IMR-90 (cell line): ENCODE measurements around the gene F2RL1. TPM values are rescaled to one million over a fixed set of nuclear protein-coding genes. Genes with fewer than 3 reads are reported as not detected.

Experiments
- ATAC-seq: fragments of 200-7000 bp; cut with Tn5 transposase; 2 replicates; pipeline ENCODE4 v1.9.1; 2020; ENCODE audit warnings: low read depth, mild to moderate bottlenecking, moderate library complexity
- BruUV-seq: library from RNA; stranded (reverse); fragments of 400-500 nt; replicated peaks from 2 replicates; lab custom pipeline; 2021; lab: Mats Ljungman, UMichigan
- CTCF ChIA-PET: fragments of 300-600 bp; formaldehyde crosslinking; extraction: SDS; loops from one replicate; lab custom pipeline; 2021; ENCODE audit warnings: antibody characterized with exemption; lab: Yijun Ruan, JAX
- POLR2A ChIA-PET: fragments of 300-600 bp; sonication (Branson Sonifier 250); formaldehyde crosslinking; loops from one replicate; lab custom pipeline; 2022; ENCODE audit warnings: antibody characterized with exemption; ENCODE audit not compliant: unreplicated experiment; lab: Charles Lee
- DNase-seq: peaks from one replicate; pipeline ENCODE4 v3.0.0; 2013
- H2AFZ ChIP-seq: replicated peaks from 2 replicates; pipeline ENCODE3; 2013; ENCODE audit warnings: low read length, mild to moderate bottlenecking; ENCODE audit not compliant: poor library complexity
- H2AK5ac ChIP-seq: 2 replicates; pipeline ENCODE4 v1.6.1; 2013; ENCODE audit warnings: low read depth, low read length, inconsistent platforms
- H2AK9ac ChIP-seq: replicated peaks from 2 replicates; pipeline ENCODE3; 2013; ENCODE audit warnings: mild to moderate bottlenecking, low read depth, low read length, moderate library complexity; ENCODE audit not compliant: poor library complexity
- H2BK120ac ChIP-seq: 2 replicates; pipeline ENCODE4 v1.6.1; 2013; ENCODE audit warnings: low read depth, low read length, inconsistent platforms
- H2BK15ac ChIP-seq: 3 replicates; pipeline ENCODE4 v1.6.1; 2013; ENCODE audit warnings: low read depth, low read length, inconsistent platforms
- H2BK20ac ChIP-seq: 2 replicates; pipeline ENCODE4 v1.6.1; 2013; ENCODE audit warnings: low read depth, mild to moderate bottlenecking, inconsistent platforms, low read length, moderate library complexity
- H2BK5ac ChIP-seq: 2 replicates; pipeline ENCODE4 v1.6.1; 2013; ENCODE audit warnings: mild to moderate bottlenecking, low read depth, low read length, inconsistent platforms; ENCODE audit not compliant: poor library complexity, severe bottlenecking
- H3K14ac ChIP-seq: replicated peaks from 2 replicates; pipeline ENCODE4 v1.6.1; 2013; ENCODE audit warnings: low read depth, low read length, inconsistent platforms
- H3K18ac ChIP-seq: 2 replicates; pipeline ENCODE4 v1.6.1; 2013; ENCODE audit warnings: low read depth, low read length, control low read depth
- H3K23ac ChIP-seq: 2 replicates; pipeline ENCODE4 v1.6.1; 2013; ENCODE audit warnings: low read depth, low read length, inconsistent platforms
- H3K27ac ChIP-seq: 2 replicates; pipeline ENCODE4 v1.5.1; 2013; ENCODE audit warnings: mild to moderate bottlenecking, control low read depth, low read length; ENCODE audit not compliant: insufficient read depth
- H3K27me3 ChIP-seq: 2 replicates; pipeline ENCODE4 v1.6.1; 2013; ENCODE audit warnings: low read length; ENCODE audit not compliant: control insufficient read depth, insufficient read depth
- H3K36me3 ChIP-seq: 2 replicates; pipeline ENCODE4 v1.6.1; 2013; ENCODE audit warnings: low read length, mixed read lengths; ENCODE audit not compliant: control insufficient read depth, insufficient read depth
- H3K4ac ChIP-seq: 2 replicates; pipeline ENCODE4 v1.6.1; 2013; ENCODE audit warnings: low read depth, low read length, inconsistent platforms
- H3K4me1 ChIP-seq: 2 replicates; pipeline ENCODE4 v1.6.1; 2013; ENCODE audit warnings: low read length, mixed read lengths; ENCODE audit not compliant: control insufficient read depth, insufficient read depth
- H3K4me2 ChIP-seq: 2 replicates; pipeline ENCODE4 v1.6.1; 2013; ENCODE audit warnings: low read depth, mild to moderate bottlenecking, control low read depth, low read length, moderate library complexity
- H3K4me3 ChIP-seq: 2 replicates; pipeline ENCODE4 v1.5.1; 2013; ENCODE audit warnings: low read depth, mild to moderate bottlenecking, control low read depth, low read length, moderate library complexity; ENCODE audit not compliant: insufficient read depth
- H3K56ac ChIP-seq: 2 replicates; pipeline ENCODE4 v1.6.1; 2013; ENCODE audit warnings: low read length, inconsistent platforms; ENCODE audit not compliant: insufficient read depth; ENCODE audit errors: extremely low read depth
- H3K79me1 ChIP-seq, 2 experiments: 2 replicates each; pipeline ENCODE4 v1.6.1; 2013; ENCODE audit warnings: low read length in 2 of 2, inconsistent platforms in 1 of 2, low read depth in 1 of 2
- H3K9ac ChIP-seq: 2 replicates; pipeline ENCODE4 v1.6.1; 2013; ENCODE audit warnings: low read depth, low read length, control low read depth
- H3K9me1 ChIP-seq: 2 replicates; pipeline ENCODE4 v1.6.1; 2013; ENCODE audit warnings: low read length, inconsistent platforms; ENCODE audit not compliant: insufficient read depth
- H3K9me3 ChIP-seq: 2 replicates; pipeline ENCODE4 v1.6.1; 2013; ENCODE audit warnings: low read length; ENCODE audit not compliant: control insufficient read depth, insufficient read depth
- H4K20me1 ChIP-seq: 2 replicates; pipeline ENCODE4 v1.6.1; 2013; ENCODE audit warnings: low read length, inconsistent platforms; ENCODE audit not compliant: insufficient read depth
- H4K5ac ChIP-seq: 2 replicates; pipeline ENCODE4 v1.6.1; 2013; ENCODE audit warnings: mild to moderate bottlenecking, low read depth, low read length, control low read depth
- H4K8ac ChIP-seq, 2 experiments: 2 replicates each; pipeline ENCODE4 v1.6.1; 2013; ENCODE audit warnings: low read depth in 2 of 2, low read length in 2 of 2, control low read depth in 1 of 2, inconsistent platforms in 1 of 2
- H4K91ac ChIP-seq: 2 replicates; pipeline ENCODE4 v1.6.1; 2013; ENCODE audit warnings: low read depth, low read length, inconsistent platforms; ENCODE audit not compliant: insufficient read depth
- BHLHE40 ChIP-seq: fragments of 150-350 bp; IDR thresholded peaks from 2 replicates; pipeline ENCODE4 v1.6.1; 2016; ENCODE audit warnings: mild to moderate bottlenecking, low read depth, low read length
- CEBPB ChIP-seq: IDR thresholded peaks from 2 replicates; pipeline ENCODE4 v1.6.1; 2012; ENCODE audit warnings: low read depth, low read length, improper control_type of control experiment
- CHD1 ChIP-seq: IDR thresholded peaks from 2 replicates; pipeline ENCODE4 v1.6.1; 2012; ENCODE audit warnings: low read depth, low read length, improper control_type of control experiment
- ELK1 ChIP-seq: fragments of 150-350 bp; IDR thresholded peaks from 2 replicates; pipeline ENCODE4 v1.6.1; 2016; ENCODE audit warnings: low read depth, mild to moderate bottlenecking, low read length, moderate library complexity, borderline replicate concordance
- FOS ChIP-seq: fragments of 150-350 bp; IDR thresholded peaks from 2 replicates; pipeline ENCODE4 v1.6.1; 2016; ENCODE audit warnings: low read depth, low read length
- MAFK ChIP-seq: IDR thresholded peaks from 2 replicates; pipeline ENCODE4 v1.6.1; 2012; ENCODE audit warnings: low read depth, low read length, improper control_type of control experiment
- MAZ ChIP-seq: IDR thresholded peaks from 2 replicates; pipeline ENCODE4 v1.6.1; 2012; ENCODE audit warnings: low read depth, mild to moderate bottlenecking, low read length, improper control_type of control experiment, moderate library complexity, borderline replicate concordance
- MXI1 ChIP-seq: IDR thresholded peaks from 2 replicates; pipeline ENCODE4 v1.6.1; 2012; ENCODE audit warnings: low read depth, mild to moderate bottlenecking, low read length, moderate library complexity, borderline replicate concordance
- NFE2L2 ChIP-seq: fragments of 150-350 bp; IDR thresholded peaks from 2 replicates; pipeline ENCODE4 v1.6.1; 2016; ENCODE audit warnings: low read depth, mild to moderate bottlenecking, low read length
- POLR2A ChIP-seq: IDR thresholded peaks from 2 replicates; pipeline ENCODE4 v1.6.1; 2012; ENCODE audit warnings: mild to moderate bottlenecking, low read depth, low read length
- RAD21 ChIP-seq: IDR thresholded peaks from 2 replicates; pipeline ENCODE4 v1.6.1; 2012; ENCODE audit warnings: low read length, improper control_type of control experiment
- RCOR1 ChIP-seq: IDR thresholded peaks from 2 replicates; pipeline ENCODE4 v1.6.1; 2012; ENCODE audit warnings: mild to moderate bottlenecking, low read length, improper control_type of control experiment; ENCODE audit not compliant: insufficient replicate concordance
- RFX5 ChIP-seq: IDR thresholded peaks from 2 replicates; pipeline ENCODE4 v1.8.0; 2012; ENCODE audit warnings: low read depth, mild to moderate bottlenecking, low read length, moderate library complexity
- SMC3 ChIP-seq: fragments of 150-350 bp; IDR thresholded peaks from 2 replicates; pipeline ENCODE4 v1.6.1; 2016; ENCODE audit warnings: low read depth, mild to moderate bottlenecking, antibody characterized with exemption, low read length, moderate library complexity
- WGBS, 2 experiments: methylation state at CpG; one replicate each; pipeline versions ENCODE4 v1.1.5 to v1.1.7; 2013; ENCODE audit warnings: missing lambda C conversion rate in 2 of 2; ENCODE audit not compliant: insufficient read length in 1 of 2; ENCODE audit errors: extremely low coverage in 2 of 2; 5-methylcytosine and 5-hydroxymethylcytosine counted together
- dilution Hi-C: fragments of 300-500 bp; cut with HindIII; formaldehyde crosslinking; loops from one replicate; pipeline ENCODE4 v1.14.3; 2018; ENCODE audit warnings: low sequenced_read_pairs; ENCODE audit not compliant: unreplicated experiment
- in situ Hi-C: fragments of 300-500 bp; cut with MboI; formaldehyde crosslinking; loops from 3 replicates; pipeline ENCODE4 v1.14.3; 2019; ENCODE audit warnings: low sequenced_read_pairs, inconsistent platforms, mixed read lengths
- intact Hi-C: fragments of 100-400 bp; cut with micrococcal nuclease; formaldehyde crosslinking; loops from 2 replicates; pipeline ENCODE4 v1.10.0; 2022
- polyA plus RNA-seq, 3 experiments: library from polyadenylated mRNA; depleted of rRNA; stranded (reverse); fragments of >200 nt; gene quantifications; 2 replicates each; pipeline ENCODE4 v1.2.3, GENCODE V29; 2012; ENCODE audit warnings: low replicate concordance in 1 of 3
- total RNA-seq: library from RNA; depleted of rRNA; stranded (reverse); fragments of >200 nt; gene quantifications from 2 replicates; pipeline ENCODE4 v1.2.3, GENCODE V29; 2012
- TF ChIP-seq, protein P1 (sequence below): conservative IDR thresholded peaks from 2 replicates; pipeline ENCODE4 v1.5.1; 2012; ENCODE audit warnings: mild to moderate bottlenecking, low read depth, low read length, improper control_type of control experiment

Gene F2RL1
- total and polyA plus RNA-seq, 2 of the 4 experiments (the other 2 are of a cell fraction): 5.6 to 12.4 TPM

- H3K56ac ChIP-seq: peak overlapping the region; percentile 16; the same call in 1 of the 2 replicates
- no peak overlapping the region; the same call in 1 of the 2 replicates for H4K5ac ChIP-seq
- H3K4me1 ChIP-seq: peaks cover 17% of the 10 kb centered on the region
- intact Hi-C loops (loop anchor here (1.0 kb wide), 1 partner anchor 12 kb away; no protein-coding TSS in a partner anchor), in situ Hi-C loops (no loop called here), dilution Hi-C loops (no loop called here)
- H2AK9ac ChIP-seq: no peak overlapping the region
- peak; percentile 84 for ATAC-seq
- BruUV-seq: no TSS peak
- peak overlapping the region; percentile 65 for H2BK5ac ChIP-seq
- H3K14ac ChIP-seq: no peak overlapping the region
- peak overlapping the region; percentile 62 for H2BK120ac ChIP-seq
- H3K27ac ChIP-seq: peak overlapping the region; percentile 83
- peak overlapping the region; percentile 47 for H3K4me2 ChIP-seq
- H3K9me3 ChIP-seq: no peaks in the 10 kb centered on the region
- peak overlapping the region; percentile 26; the same call in 1 of the 2 replicates for H4K91ac ChIP-seq
- no peaks in the 10 kb centered on the region for H3K79me1 ChIP-seq
- no peak overlapping the region for H3K4me3 ChIP-seq
- H2AFZ ChIP-seq: no peak overlapping the region
- H3K23ac ChIP-seq: no peak overlapping the region
- peaks cover 4% of the 10 kb centered on the region; the same call in 1 of the 2 replicates for H3K9me1 ChIP-seq
- peak overlapping the region; percentile 1 to 41; a peak in 2 of 4 replicates for H4K8ac ChIP-seq
- no peaks in the 10 kb centered on the region for H3K36me3 ChIP-seq
- peak; percentile 100 for DNase-seq
- CTCF ChIA-PET: interaction anchor here (0.6 to 2.0 kb wide), 5 partner anchors 11 to 204 kb away, joined by 3 to 5 read pairs (median 4); no protein-coding TSS in a partner anchor
- peaks cover 3% of the 10 kb centered on the region; the same call in 1 of the 2 replicates for H4K20me1 ChIP-seq
- 0 out of 2 replicates have a peak overlapping the region, but pooled peaks have one; percentile 8 for H3K9ac ChIP-seq
- no CpG with 5 or more reads among the region's 7 CpGs for WGBS, 2 experiments
- no peaks in the 10 kb centered on the region for H3K27me3 ChIP-seq
- H2AK5ac ChIP-seq: no peak overlapping the region; the same call in 1 of the 2 replicates
- H3K4ac ChIP-seq: peak overlapping the region; percentile 56; the same call in 1 of the 2 replicates
- peak overlapping the region; percentile 63; the same call in 1 of the 2 replicates for H2BK20ac ChIP-seq
- peak overlapping the region; percentile 90 for H3K18ac ChIP-seq
- POLR2A ChIA-PET: no interaction called here
- 0 out of 3 replicates have a peak overlapping the region, but pooled peaks have one; percentile 29 for H2BK15ac ChIP-seq
- TF ChIP-seq, protein P1, sequence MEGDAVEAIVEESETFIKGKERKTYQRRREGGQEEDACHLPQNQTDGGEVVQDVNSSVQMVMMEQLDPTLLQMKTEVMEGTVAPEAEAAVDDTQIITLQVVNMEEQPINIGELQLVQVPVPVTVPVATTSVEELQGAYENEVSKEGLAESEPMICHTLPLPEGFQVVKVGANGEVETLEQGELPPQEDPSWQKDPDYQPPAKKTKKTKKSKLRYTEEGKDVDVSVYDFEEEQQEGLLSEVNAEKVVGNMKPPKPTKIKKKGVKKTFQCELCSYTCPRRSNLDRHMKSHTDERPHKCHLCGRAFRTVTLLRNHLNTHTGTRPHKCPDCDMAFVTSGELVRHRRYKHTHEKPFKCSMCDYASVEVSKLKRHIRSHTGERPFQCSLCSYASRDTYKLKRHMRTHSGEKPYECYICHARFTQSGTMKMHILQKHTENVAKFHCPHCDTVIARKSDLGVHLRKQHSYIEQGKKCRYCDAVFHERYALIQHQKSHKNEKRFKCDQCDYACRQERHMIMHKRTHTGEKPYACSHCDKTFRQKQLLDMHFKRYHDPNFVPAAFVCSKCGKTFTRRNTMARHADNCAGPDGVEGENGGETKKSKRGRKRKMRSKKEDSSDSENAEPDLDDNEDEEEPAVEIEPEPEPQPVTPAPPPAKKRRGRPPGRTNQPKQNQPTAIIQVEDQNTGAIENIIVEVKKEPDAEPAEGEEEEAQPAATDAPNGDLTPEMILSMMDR: no peak
- TF ChIP-seq RCOR1 (peak; percentile 38), BHLHE40 (peak; percentile 58), CHD1 (0 out of 2 replicates have a peak, but pooled peaks have one; percentile 85), MXI1 (no peak), FOS (peak; percentile 98), RAD21 (peak; percentile 34), MAZ (peak; percentile 50; the same call in 1 of the 2 replicates), POLR2A (peak; percentile 83), ELK1 (no peak), SMC3 (no peak), RFX5 (no peak), NFE2L2 (peak; percentile 38), MAFK (peak; percentile 87), CEBPB (peak; percentile 91)
Observed at GRCh38 chr5:76805821-76806505, 12.9 kb upstream of the F2RL1 start.
